ENCODE measurements around the gene CLIC3. TPM values are rescaled to one million over a fixed set of nuclear protein-coding genes. Genes with fewer than 3 reads are reported as not detected.

The CLIC3 gene
- total RNA-seq, 2 donors from 2014 or later = 1.4 to 8.7 TPM

DNA sequence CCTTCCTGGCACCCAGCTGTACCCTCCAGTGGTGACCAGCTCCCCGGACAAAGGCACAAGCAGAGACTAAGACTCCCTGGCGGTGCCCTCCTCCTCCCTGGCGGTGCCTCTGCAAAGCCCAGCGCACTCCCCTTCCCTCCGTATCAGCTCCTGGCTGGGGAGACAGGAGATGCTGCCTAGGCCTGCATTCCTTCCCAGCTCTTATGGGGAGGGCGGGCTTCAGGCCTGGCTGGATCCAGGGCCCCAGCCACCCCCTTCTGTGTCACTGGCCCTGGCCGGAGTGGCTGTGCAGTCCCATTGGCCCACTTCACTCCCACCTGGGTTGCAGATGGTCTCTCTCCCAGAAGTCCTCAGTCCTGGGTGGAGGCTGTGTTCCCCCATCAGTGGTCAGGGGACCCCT, 37.9 kb downstream of the CLIC3 start:
- DNase-seq (ENCODE audit: low spot score) (no peak), ATAC-seq (ENCODE audit: insufficient number of reproducible peaks, low FRiP score, low read depth) (no peak)
- no peaks in the 10 kb centered on the region for H3K27me3 ChIP-seq (replicated peaks; ENCODE audit: insufficient read depth)
- H3K4me3 ChIP-seq = no peak overlapping the region
- TF ChIP-seq, protein P1, sequence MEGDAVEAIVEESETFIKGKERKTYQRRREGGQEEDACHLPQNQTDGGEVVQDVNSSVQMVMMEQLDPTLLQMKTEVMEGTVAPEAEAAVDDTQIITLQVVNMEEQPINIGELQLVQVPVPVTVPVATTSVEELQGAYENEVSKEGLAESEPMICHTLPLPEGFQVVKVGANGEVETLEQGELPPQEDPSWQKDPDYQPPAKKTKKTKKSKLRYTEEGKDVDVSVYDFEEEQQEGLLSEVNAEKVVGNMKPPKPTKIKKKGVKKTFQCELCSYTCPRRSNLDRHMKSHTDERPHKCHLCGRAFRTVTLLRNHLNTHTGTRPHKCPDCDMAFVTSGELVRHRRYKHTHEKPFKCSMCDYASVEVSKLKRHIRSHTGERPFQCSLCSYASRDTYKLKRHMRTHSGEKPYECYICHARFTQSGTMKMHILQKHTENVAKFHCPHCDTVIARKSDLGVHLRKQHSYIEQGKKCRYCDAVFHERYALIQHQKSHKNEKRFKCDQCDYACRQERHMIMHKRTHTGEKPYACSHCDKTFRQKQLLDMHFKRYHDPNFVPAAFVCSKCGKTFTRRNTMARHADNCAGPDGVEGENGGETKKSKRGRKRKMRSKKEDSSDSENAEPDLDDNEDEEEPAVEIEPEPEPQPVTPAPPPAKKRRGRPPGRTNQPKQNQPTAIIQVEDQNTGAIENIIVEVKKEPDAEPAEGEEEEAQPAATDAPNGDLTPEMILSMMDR (IDR thresholded peaks at IDR 0.05) = no peak
- peaks cover 6 to 16% of the 10 kb centered on the region in 2 donors for H3K4me1 ChIP-seq (ENCODE audit: control insufficient read depth in 1 of 2, low read depth in 2 of 2)
- H3K27ac ChIP-seq = no peak overlapping the region
- no peaks in the 10 kb centered on the region for H3K9me3 ChIP-seq
- H3K36me3 ChIP-seq = no peaks in the 10 kb centered on the region

- Histone ChIP-seq H3K4me3 (no peak overlapping the region), H3K27me3 (replicated peaks; ENCODE audit: insufficient read depth) (no peaks in the 10 kb centered on the region), H3K27ac (no peak overlapping the region), H3K36me3 (no peaks in the 10 kb centered on the region), H3K4me1 (ENCODE audit: control insufficient read depth in 1 of 2, low read depth in 2 of 2) (peaks cover 6 to 16% of the 10 kb centered on the region in 2 donors), H3K9me3 (no peaks in the 10 kb centered on the region)
- ATAC-seq (ENCODE audit: insufficient number of reproducible peaks, low FRiP score, low read depth) = no peak
- TF ChIP-seq, protein P1 (IDR thresholded peaks at IDR 0.05) = no peak
- no peak for DNase-seq (ENCODE audit: low spot score)
Observed at GRCh38 chr9:136957901-136958300, 38.5 kb downstream of the CLIC3 start.

- DNase-seq (ENCODE audit: low spot score) (no peak), ATAC-seq (ENCODE audit: insufficient number of reproducible peaks, low FRiP score, low read depth) (no peak)
- H3K27ac ChIP-seq = no peak overlapping the region
- H3K9me3 ChIP-seq = no peaks in the 10 kb centered on the region
- no peaks in the 10 kb centered on the region for H3K27me3 ChIP-seq (replicated peaks; ENCODE audit: insufficient read depth)
- TF ChIP-seq, protein P1 (IDR thresholded peaks at IDR 0.05) = no peak
- H3K4me1 ChIP-seq (ENCODE audit: control insufficient read depth in 1 of 2, low read depth in 2 of 2) = peaks cover 6 to 16% of the 10 kb centered on the region in 2 donors
- no peaks in the 10 kb centered on the region for H3K36me3 ChIP-seq
- no peak overlapping the region for H3K4me3 ChIP-seq
Observed at GRCh38 chr9:136957461-136957860, 38.9 kb downstream of the CLIC3 start.

GRCh38 chr9:136956604-136957003, 39.8 kb downstream of the CLIC3 start:
- Histone ChIP-seq H3K4me3 (no peak overlapping the region), H3K4me1 (ENCODE audit: control insufficient read depth in 1 of 2, low read depth in 2 of 2) (peaks cover 6 to 9% of the 10 kb centered on the region in 2 donors), H3K36me3 (no peaks in the 10 kb centered on the region), H3K27ac (no peak overlapping the region), H3K27me3 (replicated peaks; ENCODE audit: insufficient read depth) (no peaks in the 10 kb centered on the region), H3K9me3 (no peaks in the 10 kb centered on the region)
- TF ChIP-seq, protein P1 (IDR thresholded peaks at IDR 0.05) = no peak
- ATAC-seq (ENCODE audit: insufficient number of reproducible peaks, low FRiP score, low read depth) (no peak), DNase-seq (ENCODE audit: low spot score) (no peak)

GRCh38 chr9:136955943-136956335, 40.4 kb downstream of the CLIC3 start:
- peaks cover 2 to 3% of the 10 kb centered on the region in 2 donors for H3K4me1 ChIP-seq (ENCODE audit: control insufficient read depth in 1 of 2, low read depth in 2 of 2)
- TF ChIP-seq, protein P1 (IDR thresholded peaks at IDR 0.05) = no peak
- no peak overlapping the region for H3K27ac ChIP-seq
- no peak for ATAC-seq (ENCODE audit: insufficient number of reproducible peaks, low FRiP score, low read depth)
- no peak overlapping the region for H3K4me3 ChIP-seq
- no peaks in the 10 kb centered on the region for H3K9me3 ChIP-seq
- H3K27me3 ChIP-seq (replicated peaks; ENCODE audit: insufficient read depth) = no peaks in the 10 kb centered on the region
- no peak for DNase-seq (ENCODE audit: low spot score)
- no peaks in the 10 kb centered on the region for H3K36me3 ChIP-seq
